WTC11 (cell line): Measurements from ENCODE around the gene TMC7. TPM values are rescaled to one million over a fixed set of nuclear protein-coding genes. Genes with fewer than 3 reads are reported as not detected.

Experiments used
- ATAC-seq: fragments of 200-7000 bp; cut with Tn5 transposase; 2 replicates; pipeline ENCODE4 v1.10.0; 2021; ENCODE audit warnings: mild to moderate bottlenecking, moderate library complexity
- CTCF ChIA-PET: fragments of 300-600 bp; sonication (Branson Sonifier 250); formaldehyde crosslinking; loops from one replicate; lab custom pipeline; 2021; ENCODE audit warnings: antibody characterized with exemption; lab: Charles Lee
- POLR2A ChIA-PET: fragments of 350-600 bp; sonication (Branson Sonifier 250); formaldehyde crosslinking; loops from one replicate; lab custom pipeline; 2021; ENCODE audit warnings: antibody characterized with exemption; lab: Charles Lee
- DNase-seq: peaks from one replicate; pipeline ENCODE4 v3.0.0; 2021; ENCODE audit warnings: low spot score
- H3K27ac Mint-ChIP-seq: 2 replicates; pipeline ENCODE4 v1.8.0; 2021; ENCODE audit warnings: mixed read lengths
- H3K27me3 Mint-ChIP-seq: 2 replicates; pipeline ENCODE4 v1.8.0; 2021; ENCODE audit warnings: low read depth, mild to moderate bottlenecking, moderate library complexity, mixed read lengths
- H3K36me3 Mint-ChIP-seq: 2 replicates; pipeline ENCODE4 v1.8.0; 2021; ENCODE audit warnings: mixed read lengths
- H3K4me1 Mint-ChIP-seq: 2 replicates; pipeline ENCODE4 v1.8.0; 2022; ENCODE audit warnings: mixed read lengths
- H3K4me3 Mint-ChIP-seq: 2 replicates; pipeline ENCODE4 v1.8.0; 2021; ENCODE audit warnings: mild to moderate bottlenecking, moderate library complexity, mixed read lengths
- H3K9me3 Mint-ChIP-seq: 2 replicates; pipeline ENCODE4 v1.8.0; 2021; ENCODE audit warnings: mixed read lengths
- CREB1 ChIP-seq: sonication (generic); formaldehyde crosslinking; IDR thresholded peaks from 2 replicates; pipeline ENCODE4 v1.8.0; 2023; ENCODE audit warnings: mild to moderate bottlenecking, missing genetic modification reagents
- FOXP1 ChIP-seq: sonication (generic); formaldehyde crosslinking; IDR thresholded peaks from 2 replicates; pipeline ENCODE4 v1.8.0; 2022; ENCODE audit warnings: missing genetic modification reagents, mild to moderate bottlenecking, moderate library complexity, borderline replicate concordance
- NFYB ChIP-seq: sonication (generic); formaldehyde crosslinking; conservative IDR thresholded peaks from 2 replicates; pipeline ENCODE4 v1.8.0; 2022; ENCODE audit warnings: low read depth, missing genetic modification reagents
- RELA ChIP-seq: sonication (generic); formaldehyde crosslinking; IDR thresholded peaks from 2 replicates; pipeline ENCODE4 v1.8.1; 2022; ENCODE audit warnings: missing genetic modification reagents, mild to moderate bottlenecking, borderline replicate concordance
- SP1 ChIP-seq: sonication (generic); formaldehyde crosslinking; conservative IDR thresholded peaks from 2 replicates; pipeline ENCODE4 v1.8.1; 2022; ENCODE audit warnings: missing genetic modification reagents
- ZNF423 ChIP-seq: fragments of 250-450 bp; sonication (Bioruptor Pico); IDR thresholded peaks from 2 replicates; pipeline ENCODE4 v2.1.2; 2022; ENCODE audit warnings: mild to moderate bottlenecking, moderate library complexity
- total RNA-seq: library from RNA; stranded (reverse); gene quantifications from 3 replicates; pipeline ENCODE4 v1.2.3, GENCODE V29; 2021
- TF ChIP-seq, protein P1 (sequence below): sonication (generic); formaldehyde crosslinking; conservative IDR thresholded peaks from 2 replicates; pipeline ENCODE4 v1.8.1; 2023; ENCODE audit warnings: mild to moderate bottlenecking, low read depth, missing genetic modification reagents, moderate library complexity
- TF ChIP-seq, protein P2 (sequence below): sonication (generic); formaldehyde crosslinking; IDR thresholded peaks from 2 replicates; pipeline ENCODE4 v1.8.0; 2023; ENCODE audit warnings: missing genetic modification reagents, mild to moderate bottlenecking, borderline replicate concordance
- TF ChIP-seq, protein P3 (sequence below): fragments of 250-450 bp; sonication (Bioruptor Pico); IDR thresholded peaks from 2 replicates; pipeline ENCODE4 v1.9.0; 2021; ENCODE audit warnings: mild to moderate bottlenecking, borderline replicate concordance
- TF ChIP-seq, protein P4 (sequence below): sonication (generic); formaldehyde crosslinking; IDR thresholded peaks from 2 replicates; pipeline ENCODE4 v1.8.1; 2022; ENCODE audit warnings: low read depth, mild to moderate bottlenecking, moderate library complexity, missing genetic modification reagents, borderline replicate concordance
- TF ChIP-seq, protein P5 (sequence below): fragments of 250-450 bp; sonication (Bioruptor Pico); IDR thresholded peaks from 2 replicates; pipeline ENCODE4 v1.9.0; 2021; ENCODE audit warnings: mild to moderate bottlenecking

Gene TMC7
- total RNA-seq, 1 experiment from 2014 or later: 2.5 TPM

DNA sequence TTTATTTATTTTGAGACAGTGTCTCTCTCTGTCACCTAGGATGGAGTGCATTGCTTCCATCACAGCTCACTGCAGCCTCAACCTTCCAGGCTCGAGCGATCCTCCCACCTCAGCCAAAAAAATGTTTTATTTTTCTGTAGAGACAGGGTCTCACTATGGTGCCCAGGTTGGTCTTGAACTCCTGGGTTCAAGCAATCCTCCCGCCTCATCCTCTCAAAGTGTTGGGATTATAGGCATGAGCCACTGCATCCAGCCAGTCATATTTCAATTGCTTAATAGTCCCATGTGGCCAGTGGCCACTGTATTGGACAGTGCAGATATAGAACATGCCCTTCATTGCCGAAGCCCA is 15.3 kb downstream of the TMC7 start (continued):
- TF ChIP-seq, protein P1, sequence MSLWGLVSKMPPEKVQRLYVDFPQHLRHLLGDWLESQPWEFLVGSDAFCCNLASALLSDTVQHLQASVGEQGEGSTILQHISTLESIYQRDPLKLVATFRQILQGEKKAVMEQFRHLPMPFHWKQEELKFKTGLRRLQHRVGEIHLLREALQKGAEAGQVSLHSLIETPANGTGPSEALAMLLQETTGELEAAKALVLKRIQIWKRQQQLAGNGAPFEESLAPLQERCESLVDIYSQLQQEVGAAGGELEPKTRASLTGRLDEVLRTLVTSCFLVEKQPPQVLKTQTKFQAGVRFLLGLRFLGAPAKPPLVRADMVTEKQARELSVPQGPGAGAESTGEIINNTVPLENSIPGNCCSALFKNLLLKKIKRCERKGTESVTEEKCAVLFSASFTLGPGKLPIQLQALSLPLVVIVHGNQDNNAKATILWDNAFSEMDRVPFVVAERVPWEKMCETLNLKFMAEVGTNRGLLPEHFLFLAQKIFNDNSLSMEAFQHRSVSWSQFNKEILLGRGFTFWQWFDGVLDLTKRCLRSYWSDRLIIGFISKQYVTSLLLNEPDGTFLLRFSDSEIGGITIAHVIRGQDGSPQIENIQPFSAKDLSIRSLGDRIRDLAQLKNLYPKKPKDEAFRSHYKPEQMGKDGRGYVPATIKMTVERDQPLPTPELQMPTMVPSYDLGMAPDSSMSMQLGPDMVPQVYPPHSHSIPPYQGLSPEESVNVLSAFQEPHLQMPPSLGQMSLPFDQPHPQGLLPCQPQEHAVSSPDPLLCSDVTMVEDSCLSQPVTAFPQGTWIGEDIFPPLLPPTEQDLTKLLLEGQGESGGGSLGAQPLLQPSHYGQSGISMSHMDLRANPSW (CRISPR knock-in tag): no peak
- TF ChIP-seq, protein P2, sequence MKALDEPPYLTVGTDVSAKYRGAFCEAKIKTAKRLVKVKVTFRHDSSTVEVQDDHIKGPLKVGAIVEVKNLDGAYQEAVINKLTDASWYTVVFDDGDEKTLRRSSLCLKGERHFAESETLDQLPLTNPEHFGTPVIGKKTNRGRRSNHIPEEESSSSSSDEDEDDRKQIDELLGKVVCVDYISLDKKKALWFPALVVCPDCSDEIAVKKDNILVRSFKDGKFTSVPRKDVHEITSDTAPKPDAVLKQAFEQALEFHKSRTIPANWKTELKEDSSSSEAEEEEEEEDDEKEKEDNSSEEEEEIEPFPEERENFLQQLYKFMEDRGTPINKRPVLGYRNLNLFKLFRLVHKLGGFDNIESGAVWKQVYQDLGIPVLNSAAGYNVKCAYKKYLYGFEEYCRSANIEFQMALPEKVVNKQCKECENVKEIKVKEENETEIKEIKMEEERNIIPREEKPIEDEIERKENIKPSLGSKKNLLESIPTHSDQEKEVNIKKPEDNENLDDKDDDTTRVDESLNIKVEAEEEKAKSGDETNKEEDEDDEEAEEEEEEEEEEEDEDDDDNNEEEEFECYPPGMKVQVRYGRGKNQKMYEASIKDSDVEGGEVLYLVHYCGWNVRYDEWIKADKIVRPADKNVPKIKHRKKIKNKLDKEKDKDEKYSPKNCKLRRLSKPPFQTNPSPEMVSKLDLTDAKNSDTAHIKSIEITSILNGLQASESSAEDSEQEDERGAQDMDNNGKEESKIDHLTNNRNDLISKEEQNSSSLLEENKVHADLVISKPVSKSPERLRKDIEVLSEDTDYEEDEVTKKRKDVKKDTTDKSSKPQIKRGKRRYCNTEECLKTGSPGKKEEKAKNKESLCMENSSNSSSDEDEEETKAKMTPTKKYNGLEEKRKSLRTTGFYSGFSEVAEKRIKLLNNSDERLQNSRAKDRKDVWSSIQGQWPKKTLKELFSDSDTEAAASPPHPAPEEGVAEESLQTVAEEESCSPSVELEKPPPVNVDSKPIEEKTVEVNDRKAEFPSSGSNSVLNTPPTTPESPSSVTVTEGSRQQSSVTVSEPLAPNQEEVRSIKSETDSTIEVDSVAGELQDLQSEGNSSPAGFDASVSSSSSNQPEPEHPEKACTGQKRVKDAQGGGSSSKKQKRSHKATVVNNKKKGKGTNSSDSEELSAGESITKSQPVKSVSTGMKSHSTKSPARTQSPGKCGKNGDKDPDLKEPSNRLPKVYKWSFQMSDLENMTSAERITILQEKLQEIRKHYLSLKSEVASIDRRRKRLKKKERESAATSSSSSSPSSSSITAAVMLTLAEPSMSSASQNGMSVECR (CRISPR knock-in tag): no peak
- TF ChIP-seq RELA (CRISPR knock-in tag): no peak

DNA sequence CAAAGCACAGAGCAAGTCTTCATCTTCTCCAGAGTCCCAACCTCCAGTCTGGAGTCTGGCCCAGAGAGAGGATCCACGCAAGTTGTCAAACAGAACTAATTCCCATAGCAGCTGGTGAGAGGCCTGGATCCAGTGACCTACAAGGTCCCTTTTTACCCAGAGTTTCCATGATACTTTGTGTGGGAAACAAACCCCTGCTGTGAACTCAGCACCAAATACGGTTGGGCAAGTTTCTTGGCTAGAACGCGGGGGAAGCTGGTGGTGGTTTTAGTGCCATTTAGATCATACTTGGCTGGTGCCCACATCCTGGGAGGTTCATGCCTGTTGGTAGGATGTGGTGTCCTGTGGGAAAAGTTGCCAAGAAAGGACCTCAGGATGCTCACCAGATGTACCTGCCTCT is 18.1 kb downstream of the TMC7 start:
- H3K9me3 Mint-ChIP-seq: peaks cover 5% of the 10 kb centered on the region; the same call in 1 of the 2 replicates
- no peaks in the 10 kb centered on the region for H3K36me3 Mint-ChIP-seq
- no peak overlapping the region for H3K4me3 Mint-ChIP-seq
- TF ChIP-seq CREB1 (CRISPR knock-in tag): no peak
- TF ChIP-seq, protein P3, sequence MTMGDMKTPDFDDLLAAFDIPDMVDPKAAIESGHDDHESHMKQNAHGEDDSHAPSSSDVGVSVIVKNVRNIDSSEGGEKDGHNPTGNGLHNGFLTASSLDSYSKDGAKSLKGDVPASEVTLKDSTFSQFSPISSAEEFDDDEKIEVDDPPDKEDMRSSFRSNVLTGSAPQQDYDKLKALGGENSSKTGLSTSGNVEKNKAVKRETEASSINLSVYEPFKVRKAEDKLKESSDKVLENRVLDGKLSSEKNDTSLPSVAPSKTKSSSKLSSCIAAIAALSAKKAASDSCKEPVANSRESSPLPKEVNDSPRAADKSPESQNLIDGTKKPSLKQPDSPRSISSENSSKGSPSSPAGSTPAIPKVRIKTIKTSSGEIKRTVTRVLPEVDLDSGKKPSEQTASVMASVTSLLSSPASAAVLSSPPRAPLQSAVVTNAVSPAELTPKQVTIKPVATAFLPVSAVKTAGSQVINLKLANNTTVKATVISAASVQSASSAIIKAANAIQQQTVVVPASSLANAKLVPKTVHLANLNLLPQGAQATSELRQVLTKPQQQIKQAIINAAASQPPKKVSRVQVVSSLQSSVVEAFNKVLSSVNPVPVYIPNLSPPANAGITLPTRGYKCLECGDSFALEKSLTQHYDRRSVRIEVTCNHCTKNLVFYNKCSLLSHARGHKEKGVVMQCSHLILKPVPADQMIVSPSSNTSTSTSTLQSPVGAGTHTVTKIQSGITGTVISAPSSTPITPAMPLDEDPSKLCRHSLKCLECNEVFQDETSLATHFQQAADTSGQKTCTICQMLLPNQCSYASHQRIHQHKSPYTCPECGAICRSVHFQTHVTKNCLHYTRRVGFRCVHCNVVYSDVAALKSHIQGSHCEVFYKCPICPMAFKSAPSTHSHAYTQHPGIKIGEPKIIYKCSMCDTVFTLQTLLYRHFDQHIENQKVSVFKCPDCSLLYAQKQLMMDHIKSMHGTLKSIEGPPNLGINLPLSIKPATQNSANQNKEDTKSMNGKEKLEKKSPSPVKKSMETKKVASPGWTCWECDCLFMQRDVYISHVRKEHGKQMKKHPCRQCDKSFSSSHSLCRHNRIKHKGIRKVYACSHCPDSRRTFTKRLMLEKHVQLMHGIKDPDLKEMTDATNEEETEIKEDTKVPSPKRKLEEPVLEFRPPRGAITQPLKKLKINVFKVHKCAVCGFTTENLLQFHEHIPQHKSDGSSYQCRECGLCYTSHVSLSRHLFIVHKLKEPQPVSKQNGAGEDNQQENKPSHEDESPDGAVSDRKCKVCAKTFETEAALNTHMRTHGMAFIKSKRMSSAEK: no peak
- no peak for TF ChIP-seq ZNF423 (CRISPR knock-in tag)
- TF ChIP-seq NFYB (CRISPR knock-in tag): no peak
- TF ChIP-seq FOXP1 (CRISPR knock-in tag): no peak
- TF ChIP-seq SP1: no peak
- TF ChIP-seq, protein P4, sequence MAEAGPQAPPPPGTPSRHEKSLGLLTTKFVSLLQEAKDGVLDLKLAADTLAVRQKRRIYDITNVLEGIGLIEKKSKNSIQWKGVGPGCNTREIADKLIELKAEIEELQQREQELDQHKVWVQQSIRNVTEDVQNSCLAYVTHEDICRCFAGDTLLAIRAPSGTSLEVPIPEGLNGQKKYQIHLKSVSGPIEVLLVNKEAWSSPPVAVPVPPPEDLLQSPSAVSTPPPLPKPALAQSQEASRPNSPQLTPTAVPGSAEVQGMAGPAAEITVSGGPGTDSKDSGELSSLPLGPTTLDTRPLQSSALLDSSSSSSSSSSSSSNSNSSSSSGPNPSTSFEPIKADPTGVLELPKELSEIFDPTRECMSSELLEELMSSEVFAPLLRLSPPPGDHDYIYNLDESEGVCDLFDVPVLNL (CRISPR knock-in tag): no peak
- DNase-seq (no peak), ATAC-seq (no peak)
- POLR2A ChIA-PET: interaction anchor here (0.6 kb wide), 1 partner anchor 219 kb away, joined by 7 read pairs; no protein-coding TSS in a partner anchor
- no peak overlapping the region for H3K27ac Mint-ChIP-seq
- H3K4me1 Mint-ChIP-seq: peaks cover 12% of the 10 kb centered on the region
- no peaks in the 10 kb centered on the region for H3K27me3 Mint-ChIP-seq
- CTCF ChIA-PET: no interaction called here

DNA sequence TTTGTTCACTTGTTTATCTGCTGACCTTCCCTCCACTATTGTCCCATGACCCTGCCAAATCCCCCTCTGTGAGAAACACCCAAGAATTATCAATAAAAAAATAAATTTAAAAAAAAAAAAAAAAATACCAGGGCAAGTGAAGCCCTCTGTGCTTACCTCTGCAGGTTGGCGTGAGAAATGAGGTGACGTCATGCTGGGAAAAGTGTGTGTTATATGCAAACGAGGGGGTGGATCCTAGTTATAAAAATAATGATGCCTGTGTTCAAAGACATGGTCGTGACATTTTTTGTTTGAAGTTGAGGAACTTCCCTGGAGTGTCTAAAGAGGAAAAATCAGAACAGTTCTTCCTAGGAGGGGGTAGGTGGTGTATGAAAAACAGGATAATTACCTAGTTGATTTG is 20.2 kb downstream of the TMC7 start:
- DNase-seq (no peak), ATAC-seq (no peak)
- Mint-ChIP-seq H3K4me3 (no peak overlapping the region), H3K27ac (no peak overlapping the region), H3K27me3 (no peaks in the 10 kb centered on the region), H3K9me3 (peaks cover 5% of the 10 kb centered on the region; the same call in 1 of the 2 replicates), H3K36me3 (0 out of 2 replicates have a peak, but pooled peaks cover under 1% of the 10 kb centered on the region), H3K4me1 (peaks cover 12% of the 10 kb centered on the region)
- ChIA-PET POLR2A (no interaction called here), CTCF (no interaction called here)
- TF ChIP-seq, protein P5, sequence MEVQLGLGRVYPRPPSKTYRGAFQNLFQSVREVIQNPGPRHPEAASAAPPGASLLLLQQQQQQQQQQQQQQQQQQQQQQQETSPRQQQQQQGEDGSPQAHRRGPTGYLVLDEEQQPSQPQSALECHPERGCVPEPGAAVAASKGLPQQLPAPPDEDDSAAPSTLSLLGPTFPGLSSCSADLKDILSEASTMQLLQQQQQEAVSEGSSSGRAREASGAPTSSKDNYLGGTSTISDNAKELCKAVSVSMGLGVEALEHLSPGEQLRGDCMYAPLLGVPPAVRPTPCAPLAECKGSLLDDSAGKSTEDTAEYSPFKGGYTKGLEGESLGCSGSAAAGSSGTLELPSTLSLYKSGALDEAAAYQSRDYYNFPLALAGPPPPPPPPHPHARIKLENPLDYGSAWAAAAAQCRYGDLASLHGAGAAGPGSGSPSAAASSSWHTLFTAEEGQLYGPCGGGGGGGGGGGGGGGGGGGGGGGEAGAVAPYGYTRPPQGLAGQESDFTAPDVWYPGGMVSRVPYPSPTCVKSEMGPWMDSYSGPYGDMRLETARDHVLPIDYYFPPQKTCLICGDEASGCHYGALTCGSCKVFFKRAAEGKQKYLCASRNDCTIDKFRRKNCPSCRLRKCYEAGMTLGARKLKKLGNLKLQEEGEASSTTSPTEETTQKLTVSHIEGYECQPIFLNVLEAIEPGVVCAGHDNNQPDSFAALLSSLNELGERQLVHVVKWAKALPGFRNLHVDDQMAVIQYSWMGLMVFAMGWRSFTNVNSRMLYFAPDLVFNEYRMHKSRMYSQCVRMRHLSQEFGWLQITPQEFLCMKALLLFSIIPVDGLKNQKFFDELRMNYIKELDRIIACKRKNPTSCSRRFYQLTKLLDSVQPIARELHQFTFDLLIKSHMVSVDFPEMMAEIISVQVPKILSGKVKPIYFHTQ (CRISPR knock-in tag): no peak
- TF ChIP-seq, protein P3: no peak
